HG03575 (cell line): Measurements from ENCODE around the gene UNC93A.
"Not testable (repeated sequence)": the region's sequence is repeated elsewhere in the genome, so short reads cannot be mapped to it uniquely, and the experiment has no call there.

Experiments used
- ATAC-seq: cut with Tn5 transposase; IDR thresholded peaks from one replicate; pipeline ENCODE4 v1.9.1; 2021; ENCODE audit not compliant: unreplicated experiment, insufficient number of reproducible peaks, low FRiP score; ENCODE audit errors: extremely low read depth

UNC93A gene

GRCh38 chr6:167356874-167357273 is 65.8 kb downstream of the UNC93A start:
- ATAC-seq = no peak

DNA sequence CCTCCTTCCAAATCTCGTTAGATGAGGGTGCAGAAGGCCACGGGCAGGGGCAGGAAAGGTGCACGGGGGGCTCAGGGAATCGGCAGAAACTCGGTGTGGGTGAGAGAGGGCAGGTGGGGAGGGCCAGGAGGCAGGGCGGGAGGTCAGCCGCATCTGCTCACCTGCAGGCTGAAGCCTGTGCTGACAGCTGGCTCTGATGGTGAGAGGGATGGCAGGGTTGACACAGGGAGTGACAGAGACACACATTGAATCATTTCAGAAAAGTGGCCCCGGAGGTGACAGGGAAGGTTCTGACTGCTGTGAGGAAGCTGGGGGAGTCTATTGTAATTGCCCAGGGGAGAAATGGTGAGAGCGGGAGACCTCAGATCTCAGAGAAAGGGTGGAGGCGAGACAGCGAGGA is 67.3 kb downstream of the UNC93A start:
- ATAC-seq = not testable (repeated sequence)

DNA sequence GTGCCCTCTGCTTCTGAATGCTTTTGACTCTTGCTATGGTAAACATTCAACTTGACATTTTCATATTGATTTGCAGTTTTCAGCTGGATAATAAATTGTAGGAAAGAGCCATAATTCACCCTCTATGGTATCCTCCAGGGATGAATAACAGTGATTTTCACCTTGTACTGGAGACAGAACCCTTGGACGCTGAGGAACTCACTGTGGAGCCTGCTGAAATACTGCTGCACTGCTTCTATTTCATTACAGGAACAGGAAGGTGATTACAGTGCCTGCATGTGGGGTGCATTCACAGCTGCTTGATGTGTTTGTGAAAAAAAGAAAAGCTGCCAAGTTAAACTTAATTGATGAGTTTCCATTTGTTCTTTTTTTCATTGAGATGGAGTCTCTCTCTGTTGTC is 70.1 kb downstream of the UNC93A start:
- ATAC-seq = not testable (repeated sequence)
